Right lobe of liver (tissue), 6 donors: ENCODE measurements around the gene PRSS12. TPM values are rescaled to one million over a fixed set of nuclear protein-coding genes. Genes with fewer than 3 reads are reported as not detected.

Source experiments
- ATAC-seq, 4 donors: fragments of 200-7000 bp; cut with Tn5 transposase; one replicate each; pipeline ENCODE4 v1.9.1; 2020; ENCODE audit warnings: mild to moderate bottlenecking in 4 of 4, moderate library complexity in 4 of 4
- DNase-seq, 3 donors: peaks; one replicate each; pipeline ENCODE4 v3.0.0-alpha.2; 2020
- H3K27ac ChIP-seq, 3 donors: fragments of 200-600 bp; one replicate each; pipeline ENCODE4 v1.8.0; 2022
- H3K27me3 ChIP-seq, 2 donors: fragments of 200-600 bp; one replicate each; pipeline ENCODE4 v1.8.0; 2022
- H3K36me3 ChIP-seq, 4 donors: fragments of 200-600 bp; sonication (generic) in 1 of 4; one replicate each; pipeline versions ENCODE4 v1.5.1 to v1.8.0; 2017 to 2022; ENCODE audit warnings: control low read depth in 1 of 4
- H3K4me1 ChIP-seq, 4 donors: fragments of 200-600 bp; sonication (generic) in 1 of 4; one replicate each; pipeline versions ENCODE4 v1.5.1 to v1.8.0; 2017 to 2022; ENCODE audit warnings: control low read depth in 1 of 4
- H3K4me3 ChIP-seq, 3 donors: fragments of 200-600 bp; one replicate each; pipeline ENCODE4 v1.8.0; 2022
- H3K9me3 ChIP-seq, 4 donors: fragments of 200-600 bp; sonication (generic) in 1 of 4; one replicate each; pipeline versions ENCODE4 v1.5.1 to v1.8.0; 2017 to 2022; ENCODE audit warnings: control low read depth in 1 of 4
- POLR2A ChIP-seq: fragments of 450-650 bp; IDR thresholded peaks from one replicate; pipeline ENCODE4 v1.6.1; 2017; ENCODE audit warnings: antibody characterized with exemption, mild to moderate bottlenecking
- WGBS: methylation state at CpG from one replicate; pipeline ENCODE4 v1.1.6; 2018; ENCODE audit warnings: low coverage, low lambda C conversion rate; ENCODE audit not compliant: insufficient coverage; ENCODE audit errors: missing lambda C conversion rate; 5-methylcytosine and 5-hydroxymethylcytosine counted together
- intact Hi-C, 2 donors: fragments of 100-400 bp; cut with DNase I; formaldehyde crosslinking; loops; one replicate each; pipeline versions ENCODE4 v1.11.2 to v1.14.1; 2022
- total RNA-seq, 6 experiments: library from RNA; depleted of rRNA in 2 of 6; stranded (reverse); fragments of >200 nt in 2 of 6; fragmentation: NEBNext Ultra II Directional in 3 of 6; extraction: Animal tissue kit (Norgen Biotek cat#: 25700) in 3 of 6; gene quantifications; one replicate each; pipeline versions ENCODE4 v1.1.0 to v1.2.4, GENCODE V29; 2016 to 2023
- TF ChIP-seq, protein P1 (sequence below), 4 donors: fragments of 200-600 bp in 3 of 4; fragments of 450-650 bp in 1 of 4; IDR thresholded peaks; one replicate each; pipeline versions ENCODE4 v1.5.1 to v1.8.0; 2016 to 2022; ENCODE audit warnings: antibody characterized with exemption in 4 of 4, mild to moderate bottlenecking in 2 of 4
- donor health status: DM: no; HTN: yes; CAD: no.
- donor health status: DM: no; HTN: no; CAD: no.
- donor health status: DM: no; HTN: no; CAD: no.
- donor health status: DM: no; HTN: yes; CAD: no.
- donor health status: DM: no; HTN: yes; CAD: no.

The PRSS12 gene
- total RNA-seq, 6 experiments from 2014 or later = 0.12 to 1.4 (median 0.74) TPM

DNA sequence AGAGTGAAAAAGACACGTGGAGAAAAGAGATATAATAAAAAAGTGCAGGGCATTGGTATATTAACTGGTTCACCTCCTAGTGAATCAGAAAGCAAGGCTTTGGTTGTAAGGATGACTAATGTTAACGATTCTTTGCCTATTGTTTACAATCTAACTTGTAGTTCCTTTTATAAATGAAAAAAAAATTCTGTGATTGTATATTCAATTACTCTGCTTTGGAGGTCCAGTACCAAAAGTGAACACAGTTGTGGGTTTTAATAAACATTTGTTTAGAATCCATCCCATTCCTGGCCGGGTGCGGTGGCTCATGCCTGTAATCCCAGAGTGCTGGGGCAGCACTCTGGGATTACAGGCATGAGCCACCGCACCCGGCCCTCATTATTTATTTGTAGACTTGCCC lies 36.9 kb upstream of the PRSS12 start:
- no peak for ATAC-seq
- Histone ChIP-seq H3K27ac (no peak overlapping the region), H3K36me3 (no peaks in the 10 kb centered on the region), H3K27me3 (peaks cover 0 to 5% of the 10 kb centered on the region in 2 donors), H3K4me1 (no peaks in the 10 kb centered on the region), H3K9me3 (no peaks in the 10 kb centered on the region), H3K4me3 (no peak overlapping the region)
- no peak for DNase-seq
- intact Hi-C loops = no loop called here
- 52% methylated on average over 6 of the region's 6 CpGs for WGBS
- TF ChIP-seq POLR2A = no peak
- TF ChIP-seq, protein P1, sequence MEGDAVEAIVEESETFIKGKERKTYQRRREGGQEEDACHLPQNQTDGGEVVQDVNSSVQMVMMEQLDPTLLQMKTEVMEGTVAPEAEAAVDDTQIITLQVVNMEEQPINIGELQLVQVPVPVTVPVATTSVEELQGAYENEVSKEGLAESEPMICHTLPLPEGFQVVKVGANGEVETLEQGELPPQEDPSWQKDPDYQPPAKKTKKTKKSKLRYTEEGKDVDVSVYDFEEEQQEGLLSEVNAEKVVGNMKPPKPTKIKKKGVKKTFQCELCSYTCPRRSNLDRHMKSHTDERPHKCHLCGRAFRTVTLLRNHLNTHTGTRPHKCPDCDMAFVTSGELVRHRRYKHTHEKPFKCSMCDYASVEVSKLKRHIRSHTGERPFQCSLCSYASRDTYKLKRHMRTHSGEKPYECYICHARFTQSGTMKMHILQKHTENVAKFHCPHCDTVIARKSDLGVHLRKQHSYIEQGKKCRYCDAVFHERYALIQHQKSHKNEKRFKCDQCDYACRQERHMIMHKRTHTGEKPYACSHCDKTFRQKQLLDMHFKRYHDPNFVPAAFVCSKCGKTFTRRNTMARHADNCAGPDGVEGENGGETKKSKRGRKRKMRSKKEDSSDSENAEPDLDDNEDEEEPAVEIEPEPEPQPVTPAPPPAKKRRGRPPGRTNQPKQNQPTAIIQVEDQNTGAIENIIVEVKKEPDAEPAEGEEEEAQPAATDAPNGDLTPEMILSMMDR (IDR thresholded peaks at IDR 0.05) = no peak

DNA sequence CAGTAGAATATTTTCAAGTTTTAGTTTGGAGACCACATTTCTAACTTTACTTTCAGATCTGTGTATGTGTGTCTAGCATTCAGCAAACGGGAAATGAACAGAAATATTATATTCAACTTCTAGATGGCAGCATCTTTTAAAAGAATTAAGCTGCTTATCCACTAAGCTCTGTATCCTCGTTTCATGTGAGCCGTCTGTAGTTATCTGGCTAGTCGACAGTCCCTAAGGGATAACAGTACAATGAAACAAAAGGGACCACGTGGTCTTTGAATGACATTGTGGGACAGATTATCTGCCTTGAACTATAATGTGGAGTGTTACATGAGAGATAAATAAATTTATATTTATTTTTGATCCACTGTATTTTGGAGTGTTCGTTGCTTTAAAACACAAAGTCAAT lies 35.8 kb upstream of the PRSS12 start:
- WGBS = 47% methylated on average over 6 of the region's 6 CpGs
- TF ChIP-seq, protein P1 (IDR thresholded peaks at IDR 0.05) = no peak
- TF ChIP-seq POLR2A = no peak

DNA sequence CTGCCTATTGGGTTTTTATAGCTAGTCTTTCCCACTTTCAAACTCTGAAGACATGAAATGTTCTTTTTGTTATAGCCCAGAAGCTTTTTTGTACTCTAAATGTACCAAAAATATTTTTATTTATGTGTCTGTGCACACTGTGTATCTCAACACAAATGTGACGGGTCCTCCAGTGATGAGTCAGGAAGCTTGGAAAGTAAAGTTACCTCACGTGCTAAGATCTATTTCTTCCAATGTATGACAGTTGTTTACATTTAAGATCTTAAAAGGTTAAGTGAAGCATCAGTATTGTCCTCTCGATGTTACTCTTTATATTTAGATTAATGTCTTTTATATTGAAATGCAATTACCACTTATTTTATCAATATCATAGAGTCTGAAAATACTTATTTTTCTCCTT lies 29.1 kb upstream of the PRSS12 start:
- intact Hi-C loops = no loop called here
- Histone ChIP-seq H3K9me3 (no peaks in the 10 kb centered on the region), H3K27me3 (no peaks in the 10 kb centered on the region), H3K27ac (no peak overlapping the region), H3K36me3 (no peaks in the 10 kb centered on the region), H3K4me1 (no peaks in the 10 kb centered on the region), H3K4me3 (no peak overlapping the region)
- DNase-seq (no peak), ATAC-seq (no peak)
- no peak for TF ChIP-seq POLR2A
- TF ChIP-seq, protein P1 (IDR thresholded peaks at IDR 0.05) = no peak
- 67% methylated on average over 3 of the region's 3 CpGs for WGBS

More for the DNA sequence above, 35.8 kb upstream of the PRSS12 start:
- DNase-seq (no peak), ATAC-seq (no peak)
- Histone ChIP-seq H3K4me1 (no peaks in the 10 kb centered on the region), H3K27ac (no peak overlapping the region), H3K4me3 (no peak overlapping the region), H3K27me3 (peaks cover 0 to 5% of the 10 kb centered on the region in 2 donors), H3K9me3 (no peaks in the 10 kb centered on the region), H3K36me3 (no peaks in the 10 kb centered on the region)
- intact Hi-C loops = no loop called here

DNA sequence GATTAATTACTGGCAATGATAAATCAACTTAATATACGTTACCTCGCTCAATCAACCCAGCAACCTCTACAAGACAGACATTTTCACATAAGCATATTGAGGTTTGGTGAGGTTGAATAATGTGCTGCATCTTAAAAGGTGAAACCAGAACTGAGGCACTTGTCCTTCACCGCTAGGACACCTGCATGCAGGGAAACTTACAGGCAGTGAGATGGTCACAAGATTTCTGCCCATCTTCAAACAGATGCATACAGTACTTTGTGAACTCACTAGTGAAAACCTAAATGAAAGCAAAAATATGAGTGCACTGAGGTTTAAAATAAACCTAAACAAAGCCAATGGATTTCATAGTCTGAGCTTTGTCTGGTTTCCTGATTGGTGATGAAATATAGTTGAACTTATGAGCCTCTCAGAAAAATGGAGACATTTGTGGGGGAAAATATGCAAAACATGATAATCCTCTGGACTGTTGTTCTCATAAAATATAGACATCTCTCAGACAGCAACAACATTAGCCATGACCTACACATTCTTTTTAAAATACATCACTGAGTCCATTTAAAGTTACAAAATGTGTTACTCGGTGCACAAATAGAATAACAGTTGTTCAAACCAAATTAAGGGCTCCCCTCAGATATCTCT lies 20.9 kb upstream of the PRSS12 start:
- DNase-seq (no peak), ATAC-seq (no peak)
- H3K27me3 ChIP-seq = no peaks in the 10 kb centered on the region

More for the DNA sequence above, 20.9 kb upstream of the PRSS12 start:
- Histone ChIP-seq H3K9me3 (no peaks in the 10 kb centered on the region), H3K36me3 (no peaks in the 10 kb centered on the region), H3K4me3 (no peak overlapping the region), H3K27ac (no peak overlapping the region), H3K4me1 (no peaks in the 10 kb centered on the region)
- intact Hi-C loops = no loop called here
- TF ChIP-seq, protein P1 (IDR thresholded peaks at IDR 0.05) = no peak
- TF ChIP-seq POLR2A = no peak
- WGBS = 72% methylated on average over 4 of the region's 4 CpGs
